SK-N-SH (cell line): Measurements from ENCODE around the gene CNTNAP2. TPM values are rescaled to one million over a fixed set of nuclear protein-coding genes. Genes with fewer than 3 reads are reported as not detected.

ENCODE experiments used
- CTCF ChIA-PET: fragments of 300-600, 350-600 bp; formaldehyde crosslinking; extraction: SDS; loops from one replicate; lab custom pipeline; 2021; lab: Yijun Ruan, JAX
- POLR2A ChIA-PET: fragments of 350-600 bp; sonication (Branson Sonifier 250); formaldehyde crosslinking; extraction: SDS; loops from one replicate; lab custom pipeline; 2020; ENCODE audit warnings: antibody characterized with exemption, inconsistent platforms; lab: Yijun Ruan, JAX
- DNase-seq: peaks from one replicate; pipeline ENCODE4 v3.0.0; 2012
- H2AFZ ChIP-seq: fragments of 200-600 bp; sonication (generic); 2 replicates; pipeline ENCODE4 v1.8.1; 2016; ENCODE audit warnings: antibody characterized with exemption, mild to moderate bottlenecking, low read depth
- H3F3A ChIP-seq: fragments of 200-600 bp; sonication (generic); replicated peaks from 2 replicates; pipeline ENCODE3; 2016; ENCODE audit warnings: antibody characterized with exemption, mild to moderate bottlenecking; ENCODE audit not compliant: insufficient read depth
- H3K27ac ChIP-seq, 2 experiments: fragments of 200-500 bp in 1 of 2; fragments of 200-600 bp in 1 of 2; sonication (Bioruptor generic) in 1 of 2; sonication (generic), shearing (Covaris generic) in 1 of 2; 2 replicates each; pipeline versions ENCODE4 v1.5.1 to v1.6.1; 2014 to 2016; ENCODE audit warnings: low read depth in 2 of 2, inconsistent platforms in 1 of 2, low read length in 1 of 2, mild to moderate bottlenecking in 1 of 2, mixed read lengths in 1 of 2
- H3K27me3 ChIP-seq: fragments of 200-600 bp; sonication (generic), shearing (Covaris generic); 2 replicates; pipeline ENCODE4 v1.6.1; 2016; ENCODE audit warnings: mixed run types; ENCODE audit not compliant: insufficient read depth
- H3K36me3 ChIP-seq, 2 experiments: fragments of 200-500 bp in 1 of 2; fragments of 200-600 bp in 1 of 2; sonication (Bioruptor generic) in 1 of 2; sonication (generic) in 1 of 2; replicated peaks in 1 of 2; 2 replicates each; pipeline versions ENCODE3 to v1.5.1; 2014 to 2016; ENCODE audit warnings: low read length in 1 of 2, mild to moderate bottlenecking in 1 of 2; ENCODE audit not compliant: insufficient read depth in 2 of 2, control insufficient read depth in 1 of 2
- H3K4me1 ChIP-seq, 2 experiments: fragments of 200-500 bp in 1 of 2; fragments of 200-600 bp in 1 of 2; sonication (Bioruptor generic) in 1 of 2; sonication (generic), shearing (Covaris generic) in 1 of 2; 2 replicates each; pipeline versions ENCODE4 v1.5.1 to v1.6.1; 2014 to 2016; ENCODE audit warnings: low read depth in 1 of 2, low read length in 1 of 2, mixed run types in 1 of 2; ENCODE audit not compliant: insufficient read depth in 2 of 2, control insufficient read depth in 1 of 2
- H3K4me2 ChIP-seq: fragments of 200-600 bp; sonication (generic), shearing (Covaris generic); 2 replicates; pipeline ENCODE4 v1.6.1; 2017; ENCODE audit warnings: mixed run types
- H3K4me3 ChIP-seq, 2 experiments: fragments of 200-500 bp in 1 of 2; fragments of 200-600 bp in 1 of 2; sonication (Bioruptor generic) in 1 of 2; sonication (generic), shearing (Covaris generic) in 1 of 2; 2 replicates each; pipeline versions ENCODE4 v1.5.1 to v1.8.1; 2014 to 2016; ENCODE audit warnings: low read depth in 2 of 2, inconsistent platforms in 1 of 2, low read length in 1 of 2, mild to moderate bottlenecking in 1 of 2, mixed read lengths in 1 of 2, moderate library complexity in 1 of 2
- H3K79me2 ChIP-seq: fragments of 200-600 bp; sonication (generic); 2 replicates; pipeline ENCODE4 v1.8.1; 2017; ENCODE audit warnings: mild to moderate bottlenecking; ENCODE audit not compliant: insufficient read depth
- H3K9ac ChIP-seq: fragments of 200-600 bp; sonication (generic); 2 replicates; pipeline ENCODE4 v1.6.1; 2017; ENCODE audit warnings: mixed run types
- H3K9me2 ChIP-seq: fragments of 200-600 bp; sonication (generic); 2 replicates; pipeline ENCODE4 v1.6.1; 2017; ENCODE audit warnings: mixed run types
- H3K9me3 ChIP-seq: fragments of 200-600 bp; sonication (generic); 2 replicates; pipeline ENCODE4 v1.6.1; 2017; ENCODE audit warnings: mixed run types, mild to moderate bottlenecking, moderate library complexity
- H4K20me1 ChIP-seq: fragments of 200-600 bp; sonication (generic); 2 replicates; pipeline ENCODE4 v1.6.1; 2017; ENCODE audit warnings: mild to moderate bottlenecking, mixed run types; ENCODE audit not compliant: insufficient read depth
- EP300 ChIP-seq, 2 experiments: IDR thresholded peaks; 2 replicates each; pipeline versions ENCODE4 v1.4.0 to v1.6.1; 2012; ENCODE audit warnings: borderline replicate concordance in 1 of 2, low read depth in 1 of 2, low read length in 1 of 2
- FOXJ3 ChIP-seq: sonication (generic); formaldehyde crosslinking; IDR thresholded peaks from 2 replicates; pipeline ENCODE4 v1.5.1; 2020; ENCODE audit warnings: mild to moderate bottlenecking, missing genetic modification reagents
- FOXM1 ChIP-seq: IDR thresholded peaks from 2 replicates; pipeline ENCODE4 v1.4.0; 2012; ENCODE audit warnings: low read depth, mild to moderate bottlenecking
- GATA2 ChIP-seq: sonication (generic); formaldehyde crosslinking; IDR thresholded peaks from 2 replicates; pipeline ENCODE4 v1.5.0; 2020; ENCODE audit warnings: mild to moderate bottlenecking, missing genetic modification reagents
- IRF3 ChIP-seq: fragments of 150-350 bp; IDR thresholded peaks from 2 replicates; pipeline ENCODE4 v1.6.1; 2016; ENCODE audit warnings: mild to moderate bottlenecking, low read depth, low read length
- MEF2A ChIP-seq: IDR thresholded peaks from 2 replicates; pipeline ENCODE4 v1.4.0; 2012; ENCODE audit warnings: low read depth, borderline replicate concordance
- NFIC ChIP-seq: IDR thresholded peaks from 2 replicates; pipeline ENCODE4 v1.4.0; 2012; ENCODE audit warnings: borderline replicate concordance
- NRF1 ChIP-seq: IDR thresholded peaks from 2 replicates; pipeline ENCODE4 v1.6.1; 2012; ENCODE audit warnings: low read depth, mild to moderate bottlenecking, low read length
- POLR2AphosphoS5 ChIP-seq: IDR thresholded peaks from 2 replicates; pipeline ENCODE4 v1.6.1; 2012; ENCODE audit warnings: low read depth, low read length
- REST ChIP-seq: IDR thresholded peaks from 2 replicates; pipeline ENCODE4 v1.6.1; 2012; ENCODE audit warnings: mild to moderate bottlenecking, low read depth, low read length, moderate library complexity
- RFX5 ChIP-seq: IDR thresholded peaks from 2 replicates; pipeline ENCODE4 v1.6.1; 2012; ENCODE audit warnings: mild to moderate bottlenecking, improper control_type of control experiment, low read length
- SIN3A ChIP-seq: IDR thresholded peaks from 2 replicates; pipeline ENCODE4 v1.6.1; 2012; ENCODE audit warnings: low read depth, mild to moderate bottlenecking, low read length, moderate library complexity, borderline replicate concordance
- TCF12 ChIP-seq: IDR thresholded peaks from 2 replicates; pipeline ENCODE4 v1.4.0; 2012
- TEAD4 ChIP-seq: IDR thresholded peaks from 2 replicates; pipeline ENCODE4 v1.4.0; 2012; ENCODE audit warnings: mild to moderate bottlenecking, borderline replicate concordance; ENCODE audit not compliant: insufficient read depth
- USF2 ChIP-seq: fragments of 150-350 bp; IDR thresholded peaks from 2 replicates; pipeline ENCODE4 v1.6.1; 2017; ENCODE audit warnings: antibody characterized with exemption, low read length, low read depth, borderline replicate concordance
- ZBTB33 ChIP-seq: IDR thresholded peaks from 2 replicates; pipeline ENCODE4 v1.4.0; 2012; ENCODE audit warnings: low read depth, borderline replicate concordance
- WGBS: methylation state at CpG from one replicate; pipeline ENCODE4 v1.1.6; 2017; ENCODE audit warnings: low lambda C conversion rate; 5-methylcytosine and 5-hydroxymethylcytosine counted together
- polyA plus RNA-seq, 3 experiments: library from polyadenylated mRNA; depleted of rRNA; stranded (reverse); fragments of >200 nt; gene quantifications; 2 replicates each; pipeline ENCODE4 v1.2.3, GENCODE V29; 2012

CNTNAP2 gene
- polyA plus RNA-seq, 1 of the 3 experiments (the other 2 are of a cell fraction): 3.4 TPM

GRCh38 chr7:146296028-146296427 lies 179.4 kb downstream of the CNTNAP2 start:
- no peak overlapping the region for H2AFZ ChIP-seq
- no peaks in the 10 kb centered on the region for H3K36me3 ChIP-seq
- H3F3A ChIP-seq: no peaks in the 10 kb centered on the region
- H3K4me2 ChIP-seq: no peak overlapping the region
- H3K9me3 ChIP-seq: no peaks in the 10 kb centered on the region
- H4K20me1 ChIP-seq: no peaks in the 10 kb centered on the region
- H3K4me3 ChIP-seq: no peak overlapping the region
- no peak overlapping the region for H3K27ac ChIP-seq
- H3K27me3 ChIP-seq: no peaks in the 10 kb centered on the region
- no peaks in the 10 kb centered on the region for H3K9me2 ChIP-seq
- ChIA-PET CTCF (no interaction called here), POLR2A (no interaction called here)
- DNase-seq: no peak
- no peak overlapping the region for H3K9ac ChIP-seq
- 27% methylated on average over 1 of the region's 1 CpG for WGBS
- peaks cover 0 to 2% of the 10 kb centered on the region in 2 experiments; a peak in 1 of 4 replicates for H3K4me1 ChIP-seq
- no peak for TF ChIP-seq MEF2A
- no peak for TF ChIP-seq EP300 (IDR thresholded peaks at IDR 0.05; ENCODE audit: borderline replicate concordance in 1 of 2, low read depth in 1 of 2, low read length in 1 of 2)
- TF ChIP-seq TEAD4: no peak
- no peak for TF ChIP-seq TCF12
- TF ChIP-seq SIN3A: no peak
- no peak for TF ChIP-seq REST
- TF ChIP-seq RFX5: no peak
- TF ChIP-seq NFIC: no peak
- TF ChIP-seq IRF3: no peak
- no peak for TF ChIP-seq FOXM1
- TF ChIP-seq FOXJ3 (CRISPR knock-in tag): no peak
- no peak for TF ChIP-seq USF2
- no peak for TF ChIP-seq POLR2AphosphoS5
- TF ChIP-seq GATA2 (CRISPR knock-in tag): no peak
- TF ChIP-seq ZBTB33: no peak
- no peak for TF ChIP-seq NRF1
- no peaks in the 10 kb centered on the region for H3K79me2 ChIP-seq
